Measurements from ENCODE around the gene NFKB2. TPM values are rescaled to one million over a fixed set of nuclear protein-coding genes. Genes with fewer than 3 reads are reported as not detected.

The NFKB2 gene
- total RNA-seq, 6 experiments from 2014 or later = 23.1 to 27.4 (median 26.1) TPM

GRCh38 chr10:102399217-102400021 is 3.9 kb downstream of the NFKB2 start:
- H3K4me1 Mint-ChIP-seq (ENCODE audit: low read depth) = peaks cover 40% of the 10 kb centered on the region
- TF ChIP-seq, protein P1, sequence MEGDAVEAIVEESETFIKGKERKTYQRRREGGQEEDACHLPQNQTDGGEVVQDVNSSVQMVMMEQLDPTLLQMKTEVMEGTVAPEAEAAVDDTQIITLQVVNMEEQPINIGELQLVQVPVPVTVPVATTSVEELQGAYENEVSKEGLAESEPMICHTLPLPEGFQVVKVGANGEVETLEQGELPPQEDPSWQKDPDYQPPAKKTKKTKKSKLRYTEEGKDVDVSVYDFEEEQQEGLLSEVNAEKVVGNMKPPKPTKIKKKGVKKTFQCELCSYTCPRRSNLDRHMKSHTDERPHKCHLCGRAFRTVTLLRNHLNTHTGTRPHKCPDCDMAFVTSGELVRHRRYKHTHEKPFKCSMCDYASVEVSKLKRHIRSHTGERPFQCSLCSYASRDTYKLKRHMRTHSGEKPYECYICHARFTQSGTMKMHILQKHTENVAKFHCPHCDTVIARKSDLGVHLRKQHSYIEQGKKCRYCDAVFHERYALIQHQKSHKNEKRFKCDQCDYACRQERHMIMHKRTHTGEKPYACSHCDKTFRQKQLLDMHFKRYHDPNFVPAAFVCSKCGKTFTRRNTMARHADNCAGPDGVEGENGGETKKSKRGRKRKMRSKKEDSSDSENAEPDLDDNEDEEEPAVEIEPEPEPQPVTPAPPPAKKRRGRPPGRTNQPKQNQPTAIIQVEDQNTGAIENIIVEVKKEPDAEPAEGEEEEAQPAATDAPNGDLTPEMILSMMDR (IDR thresholded peaks at IDR 0.05) = peak; percentile 98
- no peaks in the 10 kb centered on the region for H3K9me3 Mint-ChIP-seq
- H3K4me3 Mint-ChIP-seq = peak overlapping the region; percentile 53
- peaks cover 4% of the 10 kb centered on the region for H3K27me3 Mint-ChIP-seq (ENCODE audit: insufficient read depth)
- H3K36me3 Mint-ChIP-seq (ENCODE audit: low read depth) = no peaks in the 10 kb centered on the region
- DNase-seq = peak; percentile 78
- peak overlapping the region; percentile 46 for H3K27ac Mint-ChIP-seq

GRCh38 chr10:102400076-102400475 is 4.6 kb downstream of the NFKB2 start:
- H3K4me3 Mint-ChIP-seq = no peak overlapping the region
- H3K4me1 Mint-ChIP-seq (ENCODE audit: low read depth) = peaks cover 34% of the 10 kb centered on the region
- TF ChIP-seq, protein P1 (IDR thresholded peaks at IDR 0.05) = no peak
- peak overlapping the region; percentile 46; the same call in 1 of the 2 replicates for H3K27ac Mint-ChIP-seq
- H3K9me3 Mint-ChIP-seq = no peaks in the 10 kb centered on the region
- no peak for DNase-seq
- H3K36me3 Mint-ChIP-seq (ENCODE audit: low read depth) = no peaks in the 10 kb centered on the region
- H3K27me3 Mint-ChIP-seq (ENCODE audit: insufficient read depth) = peaks cover 5% of the 10 kb centered on the region

DNA sequence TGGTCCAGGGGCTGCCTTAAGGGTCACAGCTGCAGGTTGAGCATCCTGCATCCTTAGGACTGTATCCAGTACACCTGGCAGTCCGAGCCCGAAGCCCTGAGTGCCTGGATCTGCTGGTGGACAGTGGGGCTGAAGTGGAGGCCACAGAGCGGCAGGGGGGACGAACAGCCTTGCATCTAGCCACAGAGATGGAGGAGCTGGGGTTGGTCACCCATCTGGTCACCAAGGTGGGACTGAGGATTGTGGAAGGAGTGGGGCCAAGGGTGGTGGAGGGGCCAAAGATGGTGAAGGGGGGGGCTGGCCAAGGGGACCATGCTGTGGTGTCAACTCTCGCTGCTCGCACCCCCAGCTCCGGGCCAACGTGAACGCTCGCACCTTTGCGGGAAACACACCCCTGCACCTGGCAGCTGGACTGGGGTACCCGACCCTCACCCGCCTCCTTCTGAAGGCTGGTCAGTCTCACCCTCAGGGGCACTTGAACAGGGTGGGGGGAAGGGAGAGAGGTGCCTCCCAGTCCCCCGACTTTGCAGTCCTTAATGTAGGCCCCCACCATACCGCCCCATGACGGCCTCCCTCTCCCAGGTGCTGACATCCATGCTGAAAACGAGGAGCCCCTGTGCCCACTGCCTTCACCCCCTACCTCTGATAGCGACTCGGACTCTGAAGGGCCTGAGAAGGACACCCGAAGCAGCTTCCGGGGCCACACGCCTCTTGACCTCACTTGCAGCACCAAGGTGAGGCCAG is 5.3 kb downstream of the NFKB2 start:
- Mint-ChIP-seq H3K4me3 (no peak overlapping the region), H3K9me3 (no peaks in the 10 kb centered on the region), H3K36me3 (ENCODE audit: low read depth) (no peaks in the 10 kb centered on the region), H3K27ac (no peak overlapping the region), H3K27me3 (ENCODE audit: insufficient read depth) (peaks cover 5% of the 10 kb centered on the region), H3K4me1 (ENCODE audit: low read depth) (peaks cover 34% of the 10 kb centered on the region)
- no peak for DNase-seq
- TF ChIP-seq, protein P1 (IDR thresholded peaks at IDR 0.05) = no peak

GRCh38 chr10:102401342-102401654 is 5.8 kb downstream of the NFKB2 start:
- H3K36me3 Mint-ChIP-seq (ENCODE audit: low read depth) = no peaks in the 10 kb centered on the region
- no peak overlapping the region for H3K4me3 Mint-ChIP-seq
- no peaks in the 10 kb centered on the region for H3K9me3 Mint-ChIP-seq
- TF ChIP-seq, protein P1 (IDR thresholded peaks at IDR 0.05) = no peak
- DNase-seq = no peak
- peaks cover 30% of the 10 kb centered on the region for H3K4me1 Mint-ChIP-seq (ENCODE audit: low read depth)
- H3K27ac Mint-ChIP-seq = no peak overlapping the region
- peaks cover 9% of the 10 kb centered on the region for H3K27me3 Mint-ChIP-seq (ENCODE audit: insufficient read depth)

GRCh38 chr10:102401735-102402511 is 6.4 kb downstream of the NFKB2 start:
- DNase-seq = peak; percentile 45
- Mint-ChIP-seq H3K4me1 (ENCODE audit: low read depth) (peaks cover 25% of the 10 kb centered on the region), H3K27me3 (ENCODE audit: insufficient read depth) (peaks cover 12% of the 10 kb centered on the region), H3K27ac (no peak overlapping the region), H3K4me3 (no peak overlapping the region), H3K36me3 (ENCODE audit: low read depth) (no peaks in the 10 kb centered on the region), H3K9me3 (no peaks in the 10 kb centered on the region)
- TF ChIP-seq, protein P1 (IDR thresholded peaks at IDR 0.05) = no peak

All from HFFc6 (cell line).